Gastroesophageal sphincter (tissue), 4 donors: ENCODE measurements around the gene ACOT12. TPM values are rescaled to one million over a fixed set of nuclear protein-coding genes. Genes with fewer than 3 reads are reported as not detected.

Experiments used
- ATAC-seq: fragments of 150-250 bp; one replicate; pipeline ENCODE4 v1.9.1; 2016; ENCODE audit warnings: mild to moderate bottlenecking, moderate library complexity
- H3K27ac ChIP-seq, 4 donors: fragments of 200-600 bp; sonication (generic) in 3 of 4; 1 replicate in 3 of 4; 2 replicates in 1 of 4; pipeline ENCODE4 v1.5.1; 2016 to 2019
- H3K27me3 ChIP-seq: fragments of 200-600 bp; sonication (generic); one replicate; pipeline ENCODE4 v1.5.1; 2019
- H3K36me3 ChIP-seq, 2 donors: fragments of 200-600 bp; sonication (generic); one replicate each; pipeline ENCODE4 v1.5.1; 2019; ENCODE audit warnings: control low read depth in 1 of 2
- H3K4me1 ChIP-seq, 3 donors: fragments of 200-600 bp; sonication (generic); 1 replicate in 2 of 3; 2 replicates in 1 of 3; pipeline ENCODE4 v1.5.1; 2016 to 2019; ENCODE audit warnings: control low read depth in 2 of 3
- H3K4me3 ChIP-seq, 2 donors: fragments of 200-600 bp; sonication (generic); one replicate each; pipeline ENCODE4 v1.5.1; 2019; ENCODE audit warnings: mild to moderate bottlenecking in 1 of 2, moderate library complexity in 1 of 2
- H3K9me3 ChIP-seq, 3 donors: fragments of 200-600 bp; sonication (generic); one replicate each; pipeline ENCODE4 v1.5.1; 2017 to 2019; ENCODE audit warnings: control low read depth in 2 of 3
- EP300 ChIP-seq: sonication (generic); formaldehyde crosslinking; IDR thresholded peaks from one replicate; pipeline ENCODE4 v1.6.1; 2017; ENCODE audit warnings: antibody characterized with exemption, mild to moderate bottlenecking
- POLR2A ChIP-seq, 2 donors: fragments of 450-650 bp; IDR thresholded peaks; one replicate each; pipeline ENCODE4 v1.6.1; 2017; ENCODE audit warnings: antibody characterized with exemption in 2 of 2, mild to moderate bottlenecking in 2 of 2, moderate library complexity in 1 of 2
- POLR2AphosphoS5 ChIP-seq: sonication (generic); formaldehyde crosslinking; IDR thresholded peaks from one replicate; pipeline ENCODE4 v1.6.1; 2017; ENCODE audit warnings: antibody characterized with exemption
- WGBS, 2 donors: methylation state at CpG; one replicate each; pipeline ENCODE4 v1.1.5; 2018; ENCODE audit warnings: low coverage in 1 of 2; 5-methylcytosine and 5-hydroxymethylcytosine counted together
- total RNA-seq, 4 donors: library from RNA; depleted of rRNA; stranded (reverse); fragments of >200 nt; gene quantifications; one replicate each; pipeline ENCODE4 v1.1.0, GENCODE V29; 2016
- TF ChIP-seq, protein P1 (sequence below), 4 experiments: fragments of 200-600 bp in 2 of 4; fragments of 450-650 bp in 2 of 4; sonication (generic) in 1 of 4; IDR thresholded peaks; one replicate each; pipeline ENCODE4 v1.5.1; 2017 to 2019; ENCODE audit warnings: antibody characterized with exemption in 4 of 4, mild to moderate bottlenecking in 2 of 4, moderate library complexity in 2 of 4

Gene ACOT12
- total RNA-seq, 4 donors from 2014 or later = not detected

DNA sequence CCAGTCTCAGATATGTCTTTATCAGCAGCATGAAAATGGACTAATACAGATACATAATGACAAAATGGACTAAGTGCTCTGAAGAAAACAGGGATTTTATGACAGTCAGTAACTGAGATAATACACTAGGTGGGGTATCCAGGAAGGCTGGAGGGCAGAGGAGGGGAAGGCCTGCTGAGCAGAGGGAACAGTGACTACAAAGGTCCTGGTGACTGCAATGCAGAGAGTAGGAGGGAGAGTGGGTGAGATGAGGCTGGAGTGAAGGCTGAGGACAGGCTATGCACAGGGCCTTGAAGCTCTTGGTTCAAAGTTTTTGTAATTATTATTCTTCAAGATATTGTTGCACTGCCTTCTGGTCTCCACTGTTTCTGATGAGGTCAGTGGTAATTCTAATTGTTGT is 4.9 kb downstream of the ACOT12 start:
- TF ChIP-seq EP300 = no peak
- TF ChIP-seq POLR2AphosphoS5 = no peak
- no peak for TF ChIP-seq POLR2A (IDR thresholded peaks at IDR 0.05)
- TF ChIP-seq, protein P1, sequence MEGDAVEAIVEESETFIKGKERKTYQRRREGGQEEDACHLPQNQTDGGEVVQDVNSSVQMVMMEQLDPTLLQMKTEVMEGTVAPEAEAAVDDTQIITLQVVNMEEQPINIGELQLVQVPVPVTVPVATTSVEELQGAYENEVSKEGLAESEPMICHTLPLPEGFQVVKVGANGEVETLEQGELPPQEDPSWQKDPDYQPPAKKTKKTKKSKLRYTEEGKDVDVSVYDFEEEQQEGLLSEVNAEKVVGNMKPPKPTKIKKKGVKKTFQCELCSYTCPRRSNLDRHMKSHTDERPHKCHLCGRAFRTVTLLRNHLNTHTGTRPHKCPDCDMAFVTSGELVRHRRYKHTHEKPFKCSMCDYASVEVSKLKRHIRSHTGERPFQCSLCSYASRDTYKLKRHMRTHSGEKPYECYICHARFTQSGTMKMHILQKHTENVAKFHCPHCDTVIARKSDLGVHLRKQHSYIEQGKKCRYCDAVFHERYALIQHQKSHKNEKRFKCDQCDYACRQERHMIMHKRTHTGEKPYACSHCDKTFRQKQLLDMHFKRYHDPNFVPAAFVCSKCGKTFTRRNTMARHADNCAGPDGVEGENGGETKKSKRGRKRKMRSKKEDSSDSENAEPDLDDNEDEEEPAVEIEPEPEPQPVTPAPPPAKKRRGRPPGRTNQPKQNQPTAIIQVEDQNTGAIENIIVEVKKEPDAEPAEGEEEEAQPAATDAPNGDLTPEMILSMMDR (IDR thresholded peaks at IDR 0.05) = no peak
- no peak for ATAC-seq
- no peaks in the 10 kb centered on the region for H3K9me3 ChIP-seq

DNA sequence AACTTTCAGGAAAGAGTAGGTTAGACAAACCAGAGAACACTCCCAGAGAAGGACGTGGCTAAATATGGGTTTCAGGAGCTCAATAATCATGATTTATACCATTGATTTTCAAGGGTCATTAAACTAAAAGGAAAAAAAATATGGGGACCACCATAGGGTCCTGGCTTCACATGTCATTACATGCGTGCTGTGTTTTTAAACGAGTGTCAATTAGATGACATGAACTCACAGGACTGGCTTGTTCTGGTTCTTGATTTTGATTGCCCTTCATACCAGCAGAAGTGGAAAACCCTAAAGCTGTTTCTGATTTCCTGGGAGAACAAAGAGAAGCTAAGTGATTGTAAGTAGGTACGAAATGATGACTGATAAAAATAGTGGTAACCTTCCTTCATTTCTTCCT is 5.8 kb downstream of the ACOT12 start:
- Histone ChIP-seq H3K4me3 (no peak overlapping the region), H3K9me3 (no peaks in the 10 kb centered on the region), H3K4me1 (peaks cover 0 to under 1% (median 0%) of the 10 kb centered on the region in 3 donors), H3K27ac (no peak overlapping the region), H3K36me3 (no peaks in the 10 kb centered on the region), H3K27me3 (peaks cover 56% of the 10 kb centered on the region)
- ATAC-seq = no peak
- 82 to 92% methylated on average over 3 to 4 of the region's 4 CpGs for WGBS, 2 donors
- TF ChIP-seq, protein P1 (IDR thresholded peaks at IDR 0.05) = no peak
- TF ChIP-seq POLR2A (IDR thresholded peaks at IDR 0.05) (no peak), POLR2AphosphoS5 (no peak), EP300 (no peak)

More for the DNA sequence above, 4.9 kb downstream of the ACOT12 start:
- H3K4me1 ChIP-seq = peaks cover 0 to 9% (median 6%) of the 10 kb centered on the region in 3 donors
- no peaks in the 10 kb centered on the region for H3K36me3 ChIP-seq
- no peak overlapping the region for H3K4me3 ChIP-seq
- peaks cover 65% of the 10 kb centered on the region for H3K27me3 ChIP-seq
- no peak overlapping the region for H3K27ac ChIP-seq

DNA sequence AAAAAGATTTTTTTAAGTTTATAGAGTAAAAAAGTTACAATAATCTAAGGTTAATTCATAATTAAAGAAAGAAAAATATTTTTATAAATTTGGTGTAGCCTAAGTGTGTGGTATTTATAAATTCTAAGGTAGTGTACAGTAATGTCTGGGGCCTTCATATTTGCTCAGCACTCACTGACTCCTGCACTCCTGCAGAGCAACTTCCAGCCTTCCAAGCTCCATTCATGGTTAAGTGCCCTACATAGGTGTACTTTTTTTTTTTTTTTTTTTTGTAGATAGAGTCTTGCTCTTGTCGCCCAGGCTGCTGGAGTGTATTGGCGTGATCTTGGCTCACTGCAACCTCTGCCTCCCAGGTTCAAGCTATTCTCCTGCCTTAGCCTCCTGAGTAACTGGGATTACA is 10.1 kb downstream of the ACOT12 start:
- TF ChIP-seq EP300 (no peak), POLR2A (IDR thresholded peaks at IDR 0.05) (no peak), POLR2AphosphoS5 (no peak)
- TF ChIP-seq, protein P1 (IDR thresholded peaks at IDR 0.05) = no peak
- H3K27me3 ChIP-seq = peaks cover 13% of the 10 kb centered on the region
- no peak overlapping the region for H3K27ac ChIP-seq
- WGBS, 2 donors = 100% methylated on average over 2 of the region's 2 CpGs; no CpG with 5 or more reads in 1 of the 2 donors
- no peaks in the 10 kb centered on the region for H3K36me3 ChIP-seq
- H3K9me3 ChIP-seq = no peaks in the 10 kb centered on the region
- no peaks in the 10 kb centered on the region for H3K4me1 ChIP-seq
- ATAC-seq = no peak
- no peak overlapping the region for H3K4me3 ChIP-seq

DNA sequence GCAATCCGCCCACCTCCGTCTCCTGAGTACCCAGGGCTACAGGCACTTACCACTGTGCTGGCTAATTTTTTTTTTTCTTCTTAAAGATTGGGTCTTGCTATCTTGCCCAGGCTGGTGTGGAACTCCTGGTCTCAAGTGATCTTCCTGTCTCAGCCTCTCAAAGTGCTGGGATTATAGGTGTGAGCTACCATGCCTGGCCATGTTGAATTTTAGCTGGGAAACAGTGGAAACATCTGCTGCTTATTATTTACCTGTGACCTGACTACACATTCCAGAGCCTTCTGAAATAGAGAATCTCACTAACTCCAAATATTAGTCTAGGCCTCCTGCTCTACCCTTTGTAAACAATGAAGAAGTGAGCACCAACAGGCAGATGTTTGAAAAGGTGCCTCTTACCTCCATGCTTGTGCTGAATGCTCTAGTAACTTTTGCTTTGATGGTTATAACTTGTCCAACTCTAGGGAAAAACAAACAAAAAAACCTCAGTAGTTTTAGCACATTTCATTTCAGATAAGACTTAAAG is 22.5 kb downstream of the ACOT12 start:
- H3K4me1 ChIP-seq = no peaks in the 10 kb centered on the region
- no peak for ATAC-seq
- TF ChIP-seq POLR2AphosphoS5 = no peak
- TF ChIP-seq POLR2A (IDR thresholded peaks at IDR 0.05) = no peak
- TF ChIP-seq, protein P1 (IDR thresholded peaks at IDR 0.05) = no peak
- no peak for TF ChIP-seq EP300
- 94 to 100% methylated on average over 2 of the region's 2 CpGs for WGBS, 2 donors
- no peak overlapping the region for H3K4me3 ChIP-seq
- H3K9me3 ChIP-seq = no peaks in the 10 kb centered on the region
- no peaks in the 10 kb centered on the region for H3K36me3 ChIP-seq
- H3K27me3 ChIP-seq = peaks cover 14% of the 10 kb centered on the region
- H3K27ac ChIP-seq = no peak overlapping the region

DNA sequence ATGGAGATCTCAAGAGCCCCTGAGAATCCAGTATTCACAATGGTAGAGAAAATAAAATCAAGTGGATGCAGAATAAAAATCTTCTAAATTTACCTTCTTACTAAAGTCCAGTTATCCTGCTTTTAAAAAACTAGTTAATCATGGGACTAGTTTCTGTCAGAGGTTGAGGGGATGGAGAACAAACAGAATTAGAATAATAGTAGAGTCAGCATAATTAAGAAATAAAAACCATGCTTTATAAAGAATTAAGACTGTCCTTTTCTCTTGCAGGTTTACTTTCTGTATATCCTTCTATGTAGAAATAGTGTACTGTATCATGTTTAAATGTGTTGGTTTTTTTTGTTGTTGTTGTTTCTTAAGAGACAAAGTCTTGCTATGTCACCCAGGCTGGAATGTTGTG is 23.0 kb downstream of the ACOT12 start:
- Histone ChIP-seq H3K27ac (no peak overlapping the region), H3K9me3 (no peaks in the 10 kb centered on the region), H3K36me3 (no peaks in the 10 kb centered on the region), H3K4me1 (no peaks in the 10 kb centered on the region), H3K27me3 (peaks cover 14% of the 10 kb centered on the region), H3K4me3 (no peak overlapping the region)
- TF ChIP-seq POLR2AphosphoS5 = no peak
- no peak for TF ChIP-seq EP300
- TF ChIP-seq, protein P1 (IDR thresholded peaks at IDR 0.05) = no peak
- TF ChIP-seq POLR2A (IDR thresholded peaks at IDR 0.05) = no peak
- ATAC-seq = no peak
